ENCODE results near the gene VWA5B1.
"Not testable (repeated sequence)": the region's sequence is repeated elsewhere in the genome, so short reads cannot be mapped to it uniquely, and the experiment has no call there.

VWA5B1 gene

DNA sequence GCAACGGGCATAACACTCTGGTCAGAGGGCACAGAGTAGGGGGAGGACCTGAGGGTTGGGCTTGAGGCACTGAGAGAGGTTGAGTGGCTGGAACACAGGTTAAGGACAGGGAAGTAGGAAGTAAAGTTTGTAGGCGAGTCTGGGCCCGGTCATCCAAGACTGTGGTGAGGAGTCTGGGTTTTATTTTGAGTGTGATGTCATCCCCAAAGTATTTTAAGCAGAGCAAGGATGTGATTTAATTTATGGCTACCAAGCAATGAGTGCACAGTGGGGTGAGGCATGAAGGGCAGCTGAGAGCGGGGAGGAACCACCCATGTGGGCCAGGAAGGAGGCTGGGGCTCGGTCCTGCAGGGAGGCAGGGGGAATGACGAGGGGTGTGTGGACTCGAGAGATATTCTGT, 11.2 kb upstream of the VWA5B1 start:
- peak; percentile 65 for DNase-seq (ENCODE audit: low spot score)

DNA sequence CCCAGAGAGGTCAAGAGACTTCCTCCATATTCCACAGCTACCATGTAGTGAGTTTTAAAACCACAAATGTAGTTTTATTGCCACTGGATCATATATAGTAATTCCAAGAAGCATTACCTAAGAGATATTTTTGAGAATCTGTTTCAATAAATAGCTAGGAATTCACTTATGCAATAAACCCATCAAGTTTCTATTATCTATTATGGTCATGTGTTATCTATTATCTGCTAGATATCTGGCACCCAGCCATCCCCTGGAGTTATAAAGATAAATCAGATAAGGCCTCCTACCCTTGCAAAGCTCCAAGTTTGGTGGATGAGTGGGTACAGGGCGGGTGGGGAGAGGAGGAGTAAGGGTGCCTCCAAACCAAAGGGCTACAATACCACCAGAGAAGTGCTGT, 10.3 kb upstream of the VWA5B1 start:
- DNase-seq (ENCODE audit: low spot score) = no peak

DNA sequence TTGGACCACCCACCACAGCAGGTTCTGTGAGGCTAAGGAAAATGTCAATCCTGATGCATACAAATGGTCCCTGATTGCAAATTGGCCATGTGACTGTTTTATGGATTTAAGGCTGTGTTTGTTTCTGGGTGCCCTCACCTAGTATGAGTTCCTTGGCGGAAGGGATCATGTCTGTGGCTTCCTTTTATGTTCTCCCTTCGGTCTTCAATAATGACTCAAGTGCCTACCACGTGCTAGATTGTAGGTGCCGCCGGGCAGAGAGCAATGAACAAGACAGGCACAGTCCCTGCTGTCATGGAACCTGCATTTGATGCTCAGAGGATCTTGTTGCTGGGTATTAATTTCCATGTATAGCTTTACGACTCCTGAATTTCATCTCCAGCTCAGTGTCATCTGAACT, 9.8 kb upstream of the VWA5B1 start:
- no peak for DNase-seq (ENCODE audit: low spot score)

DNA sequence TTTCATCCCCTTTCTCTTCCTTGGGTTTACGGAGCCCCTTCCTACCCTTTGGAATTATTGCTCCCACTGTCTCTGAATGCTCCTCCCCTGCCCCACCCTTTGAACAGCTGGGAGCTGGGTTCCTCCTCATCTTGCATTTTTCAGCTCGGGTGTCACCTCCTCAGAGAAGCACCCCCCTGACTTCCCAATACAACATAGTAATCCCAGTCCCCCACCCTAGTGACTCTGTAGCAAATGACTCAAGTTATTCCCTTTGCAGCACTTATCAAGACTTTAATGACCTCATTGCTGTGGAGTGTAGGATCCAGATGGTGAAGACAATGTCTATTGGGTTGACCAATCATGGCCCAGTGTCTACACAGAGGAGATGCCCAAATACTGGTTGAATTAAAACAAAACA, 8.9 kb upstream of the VWA5B1 start:
- peak; percentile 64 for DNase-seq (ENCODE audit: low spot score)

DNA sequence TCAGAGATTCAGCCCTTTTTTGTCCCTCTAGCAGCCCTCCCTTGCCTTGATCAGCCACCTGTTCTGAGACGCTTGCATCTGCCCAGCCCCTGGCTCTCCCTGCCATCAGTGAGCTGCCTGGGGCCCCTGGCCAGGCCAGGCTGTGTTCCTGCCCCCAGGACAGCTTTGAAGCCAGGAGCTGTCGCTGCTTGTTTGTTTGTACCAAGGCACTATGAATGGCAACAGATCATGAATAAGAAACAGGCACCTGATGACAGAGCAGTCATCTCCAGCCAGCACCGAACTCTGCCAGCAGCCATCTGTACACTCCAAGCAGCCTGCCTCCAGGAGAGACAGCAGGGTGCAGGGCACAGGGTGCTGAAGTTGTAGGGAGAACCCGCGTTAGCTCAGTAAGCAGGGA, 8.1 kb upstream of the VWA5B1 start:
- no peak for DNase-seq (ENCODE audit: low spot score)

DNA sequence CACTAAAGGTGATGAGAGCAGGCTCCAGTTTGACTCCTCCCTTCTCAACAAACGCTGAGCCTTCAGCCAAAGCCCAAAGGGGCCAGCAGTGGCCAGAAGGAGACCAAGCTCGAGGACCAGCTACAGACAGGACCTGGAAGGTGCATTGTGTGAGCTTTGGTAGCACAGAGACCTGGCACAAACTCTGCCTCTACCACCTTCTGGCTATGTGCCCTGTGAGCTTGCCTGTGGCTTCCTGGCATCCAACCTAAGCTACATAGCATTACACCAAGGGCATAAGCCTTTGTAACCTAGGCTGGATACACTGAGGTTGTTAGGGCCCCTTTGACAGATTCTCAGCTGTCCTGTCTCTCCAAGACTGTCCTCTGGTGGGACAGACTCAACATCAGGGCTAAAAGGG, 6.6 kb upstream of the VWA5B1 start:
- DNase-seq (ENCODE audit: low spot score) = no peak

DNA sequence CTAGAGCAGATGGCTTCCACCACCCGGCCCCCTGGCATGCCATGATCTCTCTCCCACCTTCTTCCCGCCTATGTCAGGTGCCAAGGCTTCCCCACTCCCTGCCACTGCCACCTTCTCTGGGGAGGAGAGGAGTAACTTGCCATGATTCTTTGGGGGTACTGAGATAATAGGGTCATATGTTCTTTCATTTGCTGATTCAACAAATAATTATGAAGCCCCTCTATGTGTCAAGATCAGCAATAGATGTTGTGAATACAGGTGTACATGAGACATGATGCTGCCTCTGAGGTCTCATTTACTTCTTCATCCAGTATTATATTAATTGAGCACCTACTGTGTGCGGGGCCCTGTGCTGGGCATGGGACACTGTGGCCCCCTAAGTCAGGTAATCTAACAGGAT, 6.0 kb upstream of the VWA5B1 start:
- no peak for DNase-seq (ENCODE audit: low spot score)

DNA sequence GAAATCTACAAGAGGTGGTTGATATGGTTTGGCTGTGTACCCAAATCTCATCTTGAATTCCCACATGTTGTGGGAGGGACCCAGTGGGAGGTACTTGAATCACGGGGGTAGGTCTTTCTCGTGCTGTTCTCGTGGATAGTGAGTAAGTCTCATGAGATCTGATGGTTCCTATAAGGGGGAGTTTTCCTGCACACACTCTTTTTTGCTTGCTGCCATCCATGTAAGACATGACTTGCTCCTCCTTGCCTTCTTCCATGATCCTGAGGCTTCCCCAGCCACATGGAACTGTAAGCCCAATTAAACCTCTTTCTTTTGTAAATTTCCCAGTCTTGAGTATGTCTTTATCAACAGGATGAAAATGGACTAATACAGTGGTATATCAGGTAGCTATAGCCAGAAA, 5.2 kb upstream of the VWA5B1 start:
- no peak for DNase-seq (ENCODE audit: low spot score)

DNA sequence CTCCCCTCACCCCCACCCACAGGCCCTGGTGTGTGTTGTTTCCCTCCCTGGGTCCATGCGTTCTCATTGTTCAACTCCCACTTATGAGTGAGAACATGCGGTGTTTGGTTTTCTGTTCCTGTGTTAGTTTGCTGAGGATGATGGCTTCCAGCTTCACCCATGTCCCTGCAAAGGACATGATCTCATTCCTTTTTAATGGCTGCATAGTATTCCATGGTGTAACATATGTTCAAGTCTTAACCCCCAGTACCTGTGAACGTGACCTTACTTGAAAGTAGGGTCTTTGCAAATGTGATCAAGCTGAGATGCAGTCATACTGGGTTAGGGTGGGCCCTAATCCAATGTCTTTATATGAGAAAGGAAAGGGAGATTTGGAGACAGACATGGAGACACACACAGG, 3.0 kb upstream of the VWA5B1 start:
- not testable (repeated sequence) for DNase-seq (ENCODE audit: low spot score)

DNA sequence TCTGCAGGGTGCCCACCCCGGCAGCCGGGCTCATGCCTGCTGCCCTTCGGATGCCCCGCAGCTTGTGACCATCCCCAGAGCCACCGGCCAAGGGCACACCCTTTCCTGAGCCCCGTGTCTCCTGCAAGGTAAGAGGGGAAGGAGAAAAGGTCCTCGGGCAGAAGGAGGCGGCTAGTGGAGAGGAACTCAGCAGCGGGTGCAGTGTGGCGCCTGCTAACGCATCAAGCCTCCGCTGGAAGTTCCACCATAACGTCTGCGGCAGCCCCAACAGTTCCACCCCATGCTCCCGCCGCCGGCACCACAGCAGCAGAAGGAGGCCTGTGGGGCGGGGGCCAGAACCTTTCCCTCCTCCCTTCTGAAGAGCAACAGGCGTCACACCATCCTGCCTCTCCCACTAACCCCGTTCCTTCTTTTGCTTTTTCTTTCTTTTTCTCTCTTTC, 990 bp downstream of the VWA5B1 start:
- DNase-seq (ENCODE audit: low spot score) = no peak

DNA sequence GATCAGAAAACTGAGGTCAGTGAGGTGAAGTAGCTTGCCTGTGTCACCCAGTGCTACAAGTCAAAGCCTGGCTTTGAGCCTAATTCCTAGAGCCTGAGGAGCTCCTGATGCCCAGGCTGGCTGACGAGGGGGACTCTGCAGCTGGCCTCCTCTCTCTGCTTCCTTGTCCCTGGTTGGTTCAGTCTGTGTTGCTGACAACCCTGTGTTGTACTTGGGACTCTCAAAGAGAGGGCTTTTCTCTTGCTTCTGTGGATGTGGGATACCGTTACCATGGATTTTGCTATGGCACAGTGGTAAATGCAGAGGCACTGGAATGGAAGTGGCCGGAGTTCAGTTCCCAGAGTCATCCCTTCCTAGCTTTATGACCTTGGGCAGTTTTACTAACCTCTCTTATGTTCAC, 8.0 kb downstream of the VWA5B1 start:
- DNase-seq (ENCODE audit: low spot score) = no peak

DNA sequence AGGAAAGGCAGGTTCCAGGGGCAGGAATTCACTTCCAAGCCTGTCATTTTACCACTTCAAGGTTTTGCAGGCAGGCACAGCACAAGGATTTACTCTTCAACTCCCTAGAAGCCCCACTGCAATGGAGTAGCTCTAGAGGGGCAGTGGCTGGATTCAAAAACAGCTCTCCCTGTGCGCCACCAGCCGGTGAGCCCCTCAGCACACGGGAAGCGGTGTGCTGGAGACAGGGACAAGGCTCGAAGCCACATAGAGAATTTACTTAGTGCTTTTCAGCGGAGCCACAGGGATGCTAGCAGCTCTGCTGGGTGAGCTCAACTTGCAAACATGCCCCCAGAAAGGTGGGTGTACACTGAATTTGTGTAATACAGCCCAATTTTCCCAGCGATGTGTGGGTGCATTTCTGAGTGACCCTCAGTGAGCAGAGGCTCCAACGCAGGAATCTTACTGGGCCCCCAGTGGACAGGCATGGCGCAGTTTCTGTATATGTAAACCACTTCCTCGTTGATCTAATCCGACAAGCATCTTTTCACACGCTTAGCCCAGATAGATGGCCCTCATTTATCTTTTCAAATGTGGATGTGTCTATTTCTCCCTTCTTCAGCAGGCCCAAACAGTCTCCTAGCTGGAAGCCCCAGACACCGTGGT, 10.9 kb downstream of the VWA5B1 start:
- no peak for DNase-seq (ENCODE audit: low spot score)

DNA sequence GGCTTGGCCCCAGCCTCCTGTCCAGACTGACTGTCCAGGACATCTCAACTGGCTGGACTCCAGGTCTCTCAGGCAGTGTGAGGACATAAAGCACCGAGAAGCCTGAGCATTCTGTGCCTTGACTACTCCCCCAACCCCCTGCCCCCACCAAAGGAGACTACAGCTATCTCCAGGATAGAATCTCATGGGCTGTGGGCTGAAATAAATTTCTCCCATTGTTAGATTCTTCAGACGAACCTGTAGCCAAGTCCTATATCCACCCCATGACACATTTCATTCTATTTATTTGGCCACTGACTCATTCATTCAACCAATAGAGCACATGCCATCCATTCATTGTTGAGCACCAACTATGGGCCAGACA, 11.4 kb downstream of the VWA5B1 start:
- peak; percentile 41 for DNase-seq (ENCODE audit: low spot score)

DNA sequence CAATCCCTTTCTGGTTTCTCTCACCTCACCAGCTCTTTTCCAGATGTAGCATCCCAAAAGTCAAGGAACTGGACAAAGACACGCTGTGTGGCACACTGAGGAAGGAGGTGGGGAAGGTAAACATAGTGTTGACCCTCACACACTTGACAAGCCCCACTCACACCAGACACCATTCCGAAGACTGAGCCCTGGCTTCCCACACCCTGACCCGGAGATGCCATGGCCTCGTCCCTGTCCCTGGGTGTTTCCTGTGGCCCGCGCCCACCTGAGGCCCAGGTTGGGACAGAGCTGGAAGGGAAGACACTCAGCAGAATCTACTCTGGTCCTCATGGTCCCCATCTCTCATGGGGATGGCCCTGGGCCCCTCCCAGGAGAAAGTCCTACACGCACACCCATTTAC, 16.4 kb downstream of the VWA5B1 start:
- no peak for DNase-seq (ENCODE audit: low spot score)

DNA sequence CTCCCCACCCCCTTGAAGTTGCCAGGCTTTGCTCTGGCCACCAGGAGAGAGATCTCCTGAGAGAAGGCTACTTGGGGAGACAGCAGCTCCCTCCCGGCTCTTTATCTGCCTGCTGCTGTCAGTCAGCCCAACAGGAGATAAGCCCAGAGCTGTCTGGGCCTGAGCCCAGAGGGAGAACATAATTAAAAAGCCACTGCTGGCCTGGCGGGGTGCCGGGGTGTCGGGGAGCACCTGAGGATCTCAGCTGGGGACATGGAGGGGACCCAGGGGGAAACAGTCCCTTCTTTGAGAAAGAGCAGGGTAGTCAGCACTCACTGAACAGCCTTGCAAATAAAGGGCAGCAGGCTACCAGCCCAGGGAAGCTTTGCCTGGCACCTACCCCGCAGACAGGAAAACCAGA, 17.9 kb downstream of the VWA5B1 start:
- no peak for DNase-seq (ENCODE audit: low spot score)

DNA sequence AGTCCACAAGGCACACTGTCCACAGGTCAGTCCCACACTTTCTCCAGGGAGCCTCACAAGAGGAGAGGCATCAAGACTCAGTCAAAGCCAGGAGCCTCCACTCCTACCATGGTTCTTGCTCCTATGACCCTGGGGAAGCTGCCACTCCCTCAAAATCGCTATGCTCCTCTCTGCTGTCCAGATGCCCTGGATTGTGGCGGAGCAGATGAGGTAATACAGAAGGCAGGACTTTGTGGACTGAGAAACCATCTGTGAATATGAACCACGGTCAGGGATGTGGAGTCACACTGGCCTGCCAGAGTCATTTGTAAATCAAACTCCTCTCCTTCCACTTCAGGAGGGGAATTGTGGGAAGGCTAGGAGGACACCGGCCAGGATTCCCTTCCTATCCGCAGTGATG, 20.6 kb downstream of the VWA5B1 start:
- no peak for DNase-seq (ENCODE audit: low spot score)

DNA sequence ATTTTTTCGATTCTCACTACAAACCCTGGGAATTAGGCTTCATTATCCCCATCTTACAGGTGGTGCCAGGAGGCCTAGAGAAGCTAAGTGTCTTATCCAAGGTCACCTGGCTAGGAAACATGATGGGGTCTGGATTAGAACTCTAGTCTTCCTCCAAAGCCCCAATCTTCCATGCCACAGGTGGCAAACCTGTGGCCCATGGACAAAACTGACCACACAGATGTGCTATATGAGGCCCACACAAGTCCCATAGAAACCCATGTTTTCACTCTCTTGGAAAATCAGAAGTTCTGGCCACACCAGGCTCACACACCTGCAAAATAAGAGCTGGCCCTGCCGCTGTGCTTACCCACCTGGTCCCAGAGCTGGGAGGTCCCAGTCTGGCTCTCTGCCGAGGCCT, 21.6 kb downstream of the VWA5B1 start:
- no peak for DNase-seq (ENCODE audit: low spot score)

DNA sequence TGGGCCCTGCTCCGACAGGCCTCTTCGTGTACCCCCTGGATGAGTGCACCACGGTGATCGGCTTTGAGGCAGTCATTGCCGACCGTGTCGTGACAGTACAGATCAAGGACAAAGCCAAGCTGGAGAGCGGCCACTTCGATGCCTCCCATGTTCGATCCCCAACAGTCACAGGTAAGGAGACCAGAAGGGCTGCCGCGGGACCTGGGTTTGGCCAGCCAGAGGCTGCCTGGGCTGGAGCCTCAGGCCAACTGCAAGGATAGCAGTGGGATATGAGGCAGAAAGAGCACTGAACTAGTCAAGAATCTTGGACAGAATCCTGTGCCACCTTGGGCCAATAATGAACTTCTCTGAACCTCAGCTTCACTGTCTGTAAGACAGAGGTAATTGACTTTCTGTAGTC, 22.1 kb downstream of the VWA5B1 start:
- no peak for DNase-seq (ENCODE audit: low spot score)

DNA sequence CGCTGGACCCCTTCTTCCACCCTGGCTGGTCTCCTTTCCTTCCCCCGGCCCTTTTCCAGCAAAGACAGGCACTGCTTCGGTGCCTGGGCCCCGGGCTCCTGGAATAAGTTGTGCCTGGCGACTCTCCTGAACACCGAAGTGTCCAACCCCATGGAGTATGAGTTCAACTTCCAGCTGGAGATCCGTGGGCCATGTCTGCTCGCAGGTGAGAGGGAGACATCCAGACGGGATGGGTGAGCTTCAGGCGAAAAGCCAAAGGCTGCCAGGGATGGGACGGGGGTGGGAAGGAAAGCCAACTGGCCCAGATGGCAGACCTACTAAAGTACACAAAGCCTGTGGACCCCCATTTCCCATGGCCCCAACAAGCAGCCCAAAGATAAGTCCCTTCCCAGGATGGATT, 26.8 kb downstream of the VWA5B1 start:
- no peak for DNase-seq (ENCODE audit: low spot score)

DNA sequence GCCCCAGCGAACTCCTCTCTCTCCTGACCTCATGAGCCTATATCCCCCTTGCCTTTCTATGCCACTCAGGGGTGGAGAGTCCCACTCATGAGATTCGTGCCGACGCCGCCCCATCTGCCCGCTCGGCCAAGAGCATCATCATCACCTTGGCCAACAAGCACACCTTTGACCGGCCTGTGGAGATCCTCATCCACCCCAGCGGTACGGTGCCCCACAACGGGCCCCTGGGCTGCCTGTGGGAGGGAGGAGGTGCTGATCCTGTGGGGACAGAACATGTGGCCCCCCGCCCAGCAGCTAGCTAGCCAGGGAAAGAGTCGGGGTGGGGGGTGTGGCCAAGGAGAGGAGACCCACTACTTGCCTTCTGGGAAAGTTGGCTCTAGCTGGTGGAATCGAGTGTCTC, 27.8 kb downstream of the VWA5B1 start:
- DNase-seq (ENCODE audit: low spot score) = no peak

DNA sequence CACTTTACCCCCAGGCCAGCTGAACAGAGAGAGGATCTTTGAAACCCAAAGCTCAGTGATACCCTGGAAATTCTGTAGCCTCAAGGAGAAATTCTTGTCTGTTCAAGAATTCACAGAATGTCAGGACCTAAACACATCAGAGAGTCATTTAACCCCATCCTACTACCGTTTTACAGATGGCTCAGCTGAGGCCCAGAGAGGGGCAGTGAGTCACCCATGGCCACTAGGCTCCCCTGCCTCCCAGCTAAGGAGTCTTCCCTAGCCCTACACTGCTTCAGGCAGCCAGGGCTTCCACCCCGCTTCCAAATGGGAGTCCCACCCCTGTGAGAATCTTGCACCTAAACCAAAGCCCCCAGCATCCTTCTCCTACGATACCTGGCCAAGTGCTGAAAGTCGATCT, 28.3 kb downstream of the VWA5B1 start:
- DNase-seq (ENCODE audit: low spot score) = no peak

DNA sequence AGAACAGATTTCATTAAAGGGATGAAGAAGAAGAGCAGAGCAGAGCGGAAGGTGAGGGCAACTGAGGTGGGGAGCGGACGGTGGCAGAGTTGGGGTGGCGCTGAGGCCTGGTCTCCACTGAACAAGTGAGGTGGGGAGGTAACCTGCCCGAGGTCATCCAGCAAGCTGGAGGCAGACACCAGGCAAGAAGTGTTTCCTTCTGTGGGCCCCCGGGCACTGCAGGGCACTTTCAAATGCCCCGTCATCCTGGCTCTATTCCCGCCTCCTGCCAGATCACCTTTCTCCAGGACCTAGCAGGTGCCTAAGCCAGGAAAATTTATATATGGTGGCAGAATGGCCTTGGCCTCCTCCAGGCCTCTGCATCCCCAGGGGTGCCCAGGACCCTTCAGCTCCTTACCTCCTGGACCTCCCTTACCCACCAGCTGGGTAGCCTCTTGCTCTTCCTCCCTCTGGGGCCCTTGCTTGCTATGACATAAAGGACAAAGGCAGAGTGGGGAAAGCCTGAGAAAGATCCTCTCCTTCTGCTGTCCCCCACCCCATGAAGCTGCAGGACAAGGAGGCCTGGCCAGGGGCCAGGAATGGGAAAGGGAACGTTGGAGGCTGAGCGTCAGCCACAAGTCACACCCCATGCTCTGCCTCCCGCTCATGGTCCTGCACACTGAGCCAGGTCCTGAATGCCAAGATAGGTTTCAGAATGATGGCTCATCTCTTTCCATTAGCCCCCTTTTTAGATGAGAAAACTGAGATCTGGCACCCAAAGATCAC, 29.0 kb downstream of the VWA5B1 start:
- DNase-seq (ENCODE audit: low spot score) = no peak

DNA sequence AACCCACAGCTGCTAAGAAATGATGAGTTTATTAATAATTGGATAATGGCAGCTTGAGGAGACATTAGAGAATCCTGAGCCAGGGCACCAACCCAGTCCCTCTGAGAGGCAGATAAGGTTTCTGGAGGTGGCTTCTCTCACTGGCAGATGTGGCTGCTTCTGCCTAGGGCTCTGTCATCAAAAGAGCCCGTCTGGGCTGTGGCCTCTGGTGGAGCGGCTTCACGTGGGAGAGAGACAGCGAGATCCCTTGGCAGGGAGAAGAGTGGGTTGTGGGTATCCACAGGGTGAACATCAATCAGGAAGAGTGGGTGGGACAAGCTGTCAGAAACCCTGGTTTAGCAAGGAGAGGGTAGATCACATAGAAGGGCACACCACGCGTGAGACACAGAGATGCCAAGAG, 30.0 kb downstream of the VWA5B1 start:
- DNase-seq (ENCODE audit: low spot score) = no peak

DNA sequence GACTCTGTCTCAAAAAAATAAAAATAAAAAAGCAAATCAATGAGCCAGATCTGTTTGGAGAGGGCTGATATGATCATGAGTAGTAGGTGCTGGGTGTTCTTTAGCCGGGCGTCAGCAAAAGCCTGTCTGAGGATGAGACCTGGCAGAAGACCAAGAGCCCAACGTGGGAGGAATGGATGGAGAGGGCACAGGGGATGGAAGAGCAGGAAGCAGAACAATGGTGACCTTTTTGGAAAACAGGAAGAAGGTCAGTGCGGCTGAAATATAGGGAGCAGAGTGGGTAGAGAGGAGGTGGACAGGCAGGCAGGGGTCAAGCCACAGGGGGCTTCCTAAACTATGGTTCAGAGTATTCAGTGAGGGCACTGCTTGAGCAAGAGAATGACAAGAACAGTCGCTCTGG, 30.9 kb downstream of the VWA5B1 start:
- DNase-seq (ENCODE audit: low spot score) = no peak
